ENCODE results near the gene PACSIN3. TPM values are rescaled to one million over a fixed set of nuclear protein-coding genes. Genes with fewer than 3 reads are reported as not detected.

PACSIN3 gene
- polyA plus RNA-seq, 1 experiment = 15.3 TPM

GRCh38 chr11:47152953-47153950 lies 33.0 kb downstream of the PACSIN3 start:
- DNase-seq (ENCODE audit: low read depth, low spot score) = peak; percentile 74
- TF ChIP-seq CTCF (IDR thresholded peaks at IDR 0.05; ENCODE audit: low read depth, low read length) = peak; percentile 100
- ChIA-PET POLR2A (interaction anchor here (0.6 to 1.5 kb wide), 5 partner anchors 9 to 411 kb away, joined by 3 to 5 read pairs (median 3); partner anchors contain the start of gene CSTPP1), CTCF (interaction anchor here (0.5 to 3.0 kb wide), 50 partner anchors 10 to 701 kb away, joined by 3 to 73 read pairs (median 4); partner anchors contain the start of gene CSTPP1)
- Histone ChIP-seq H3K27ac (ENCODE audit: low read depth, low read length) (no peak overlapping the region), H3K27me3 (ENCODE audit: control insufficient read depth, insufficient read depth, low read length) (no peaks in the 10 kb centered on the region), H3K4me3 (ENCODE audit: low read depth, low read length) (no peak overlapping the region), H3K9me3 (ENCODE audit: control insufficient read depth, insufficient read depth, low read length) (no peaks in the 10 kb centered on the region)

- Histone ChIP-seq H3K27me3 (ENCODE audit: control insufficient read depth, insufficient read depth, low read length) (no peaks in the 10 kb centered on the region), H3K9me3 (ENCODE audit: control insufficient read depth, insufficient read depth, low read length) (no peaks in the 10 kb centered on the region), H3K4me3 (ENCODE audit: low read depth, low read length) (no peak overlapping the region), H3K27ac (ENCODE audit: low read depth, low read length) (no peak overlapping the region)
- POLR2A ChIA-PET = interaction anchor here (0.6 to 1.5 kb wide), 6 partner anchors 8 to 410 kb away, joined by 3 to 5 read pairs (median 3); partner anchors contain the start of gene CSTPP1
- TF ChIP-seq CTCF (IDR thresholded peaks at IDR 0.05; ENCODE audit: low read depth, low read length) = no peak
- CTCF ChIA-PET = interaction anchor here (0.5 to 3.0 kb wide), 42 partner anchors 9 to 702 kb away, joined by 3 to 73 read pairs (median 4); partner anchors contain the start of gene CSTPP1
- DNase-seq (ENCODE audit: low read depth, low spot score) = no peak
Observed at GRCh38 chr11:47152126-47152952, 33.9 kb downstream of the PACSIN3 start.

- no peak overlapping the region for H3K27ac ChIP-seq (ENCODE audit: low read depth, low read length)
- DNase-seq (ENCODE audit: low read depth, low spot score) = no peak
- H3K9me3 ChIP-seq (ENCODE audit: control insufficient read depth, insufficient read depth, low read length) = no peaks in the 10 kb centered on the region
- CTCF ChIA-PET = interaction anchor here (1.5 kb wide), 1 partner anchor 233 kb away, joined by 6 read pairs; no protein-coding TSS in a partner anchor
- TF ChIP-seq CTCF (IDR thresholded peaks at IDR 0.05; ENCODE audit: low read depth, low read length) = no peak
- POLR2A ChIA-PET = interaction anchor here (0.8 kb wide), 1 partner anchor 63 kb away, joined by 3 read pairs; no protein-coding TSS in a partner anchor
- no peaks in the 10 kb centered on the region for H3K27me3 ChIP-seq (ENCODE audit: control insufficient read depth, insufficient read depth, low read length)
- no peak overlapping the region for H3K4me3 ChIP-seq (ENCODE audit: low read depth, low read length)
Observed at GRCh38 chr11:47149782-47150181, 36.5 kb downstream of the PACSIN3 start.

- Histone ChIP-seq H3K27me3 (ENCODE audit: control insufficient read depth, insufficient read depth, low read length) (no peaks in the 10 kb centered on the region), H3K4me3 (ENCODE audit: low read depth, low read length) (no peak overlapping the region), H3K27ac (ENCODE audit: low read depth, low read length) (no peak overlapping the region), H3K9me3 (ENCODE audit: control insufficient read depth, insufficient read depth, low read length) (no peaks in the 10 kb centered on the region)
- CTCF ChIA-PET = interaction anchor here (1.5 kb wide), 1 partner anchor 232 kb away, joined by 6 read pairs; no protein-coding TSS in a partner anchor
- DNase-seq (ENCODE audit: low read depth, low spot score) = no peak
- POLR2A ChIA-PET = interaction anchor here (0.8 kb wide), 1 partner anchor 63 kb away, joined by 3 read pairs; no protein-coding TSS in a partner anchor
- no peak for TF ChIP-seq CTCF (IDR thresholded peaks at IDR 0.05; ENCODE audit: low read depth, low read length)
Observed at GRCh38 chr11:47148903-47149531, 37.2 kb downstream of the PACSIN3 start.

Measured in AG04450 (cell line).